Stimulated activated CD8-positive, alpha-beta memory T cell treated with anti-CD3 and anti-CD28 coated beads, Interleukin-7, amount 100 ng/mL, for 1 hour (primary cell): Measurements from ENCODE around the gene PGP.

Experiments
- DNase-seq, 2 donors: peaks; one replicate each; pipeline ENCODE4 v3.0.0-alpha.2; 2020; ENCODE audit warnings: low read depth in 2 of 2

The PGP gene

GRCh38 chr16:2200313-2200712 is 14.3 kb downstream of the PGP start:
- DNase-seq: no peak

GRCh38 chr16:2199621-2200139 is 15.0 kb downstream of the PGP start:
- no peak for DNase-seq

GRCh38 chr16:2199095-2199494 is 15.5 kb downstream of the PGP start:
- no peak for DNase-seq

GRCh38 chr16:2198283-2198682 is 16.4 kb downstream of the PGP start:
- no peak for DNase-seq

GRCh38 chr16:2197765-2198164 is 16.9 kb downstream of the PGP start:
- no peak for DNase-seq

GRCh38 chr16:2196981-2197511 is 17.6 kb downstream of the PGP start:
- no peak for DNase-seq

- DNase-seq: no peak
Observed at GRCh38 chr16:2196162-2196980, 18.3 kb downstream of the PGP start, which contains the start of gene CASKIN1. Gene CASKIN1, minus strand, starts transcription at chr16:2196605. Its CDS starts 173 bp downstream, at chr16:2196432.

GRCh38 chr16:2195322-2196161 is 19.1 kb downstream of the PGP start:
- no peak for DNase-seq

- DNase-seq: peak; percentile 10 to 19
Observed at GRCh38 chr16:2194852-2195321, 19.8 kb downstream of the PGP start.

GRCh38 chr16:2194166-2194834 is 20.3 kb downstream of the PGP start:
- no peak for DNase-seq

GRCh38 chr16:2191446-2191706 is 23.3 kb downstream of the PGP start:
- DNase-seq: no peak

- DNase-seq: no peak
Observed at GRCh38 chr16:2190659-2191445, 23.8 kb downstream of the PGP start.

GRCh38 chr16:2190002-2190658 is 24.5 kb downstream of the PGP start:
- no peak for DNase-seq

GRCh38 chr16:2189252-2189893 is 25.3 kb downstream of the PGP start:
- DNase-seq: no peak

GRCh38 chr16:2188395-2188794 is 26.2 kb downstream of the PGP start:
- DNase-seq: no peak

GRCh38 chr16:2187212-2187611 is 27.4 kb downstream of the PGP start:
- DNase-seq: no peak

- no peak for DNase-seq
Observed at GRCh38 chr16:2186505-2186904, 28.1 kb downstream of the PGP start.

GRCh38 chr16:2186064-2186463 is 28.6 kb downstream of the PGP start:
- DNase-seq: no peak

GRCh38 chr16:2184962-2185361 is 29.7 kb downstream of the PGP start:
- DNase-seq: no peak

- no peak for DNase-seq
Observed at GRCh38 chr16:2184346-2184745, 30.3 kb downstream of the PGP start.
